ENCODE data around the gene AK3.

The AK3 gene

GRCh38 chr9:4750023-4750673 lies 9.1 kb upstream of the AK3 start:
- in situ Hi-C loops (cut with MboI; ENCODE audit: low sequenced_read_pairs) = loop anchor here (10.0 kb wide), 1 partner anchor 685 kb away; the partner anchor contains the start of gene PLGRKT

DNA sequence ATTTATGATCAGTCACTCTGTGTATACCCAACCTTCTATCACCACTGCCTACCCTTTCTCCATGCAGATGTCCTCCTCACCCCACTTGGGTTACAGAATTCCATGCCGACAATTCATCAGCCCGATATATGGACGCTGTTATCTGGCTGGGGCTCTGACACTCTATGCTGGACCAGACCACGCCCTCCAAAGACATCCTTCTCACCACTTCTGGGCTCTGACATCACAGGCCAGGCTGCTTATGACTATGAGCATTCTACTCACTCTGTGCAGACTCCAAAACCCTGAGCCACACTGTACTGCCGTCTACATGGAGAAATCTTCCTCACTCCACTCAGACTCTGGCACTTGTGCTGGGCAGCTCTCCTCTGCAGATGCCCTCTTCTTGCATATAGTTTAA lies 7.6 kb upstream of the AK3 start:
- in situ Hi-C loops (cut with MboI; ENCODE audit: low sequenced_read_pairs) = loop anchor here (10.0 kb wide), 1 partner anchor 846 kb away; no protein-coding TSS in a partner anchor

DNA sequence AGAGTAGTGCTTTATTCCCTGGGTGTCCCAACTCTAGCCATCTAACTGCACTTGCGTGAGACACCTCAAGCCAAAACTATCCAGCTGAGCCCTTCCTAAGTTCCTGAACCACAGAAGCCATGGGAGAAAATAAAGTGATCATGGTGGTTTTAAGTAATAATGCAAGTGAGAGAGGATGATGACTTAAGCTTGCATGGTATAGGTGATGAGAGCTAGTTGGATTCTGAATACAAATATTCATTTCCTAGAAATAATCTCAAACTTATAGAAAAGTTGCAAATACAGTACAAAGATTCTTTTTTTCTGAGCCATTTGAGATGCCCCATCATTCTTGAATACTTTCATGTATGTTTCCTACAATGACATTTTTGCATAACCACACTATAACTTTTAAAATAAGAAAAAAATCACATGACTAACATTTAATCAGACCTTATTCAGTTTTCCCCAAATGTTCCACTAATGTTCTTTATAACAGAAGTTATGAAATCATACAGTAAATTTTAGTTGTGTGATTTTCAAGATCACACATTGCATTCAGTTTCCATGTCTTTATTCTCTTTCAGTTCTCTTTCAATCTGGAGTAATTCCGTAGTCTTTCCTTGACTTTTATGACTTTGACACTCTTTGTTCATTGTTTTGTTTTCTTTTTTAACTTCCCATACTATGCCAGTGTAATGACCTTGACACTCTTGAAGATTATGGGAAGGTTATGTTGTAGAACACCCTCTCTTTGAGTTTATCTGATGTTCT lies 5.5 kb upstream of the AK3 start:
- in situ Hi-C loops (cut with MboI; ENCODE audit: low sequenced_read_pairs) = loop anchor here (10.0 kb wide), 1 partner anchor 848 kb away; no protein-coding TSS in a partner anchor

GRCh38 chr9:4743131-4743875 lies 2.3 kb upstream of the AK3 start:
- in situ Hi-C loops (cut with MboI; ENCODE audit: low sequenced_read_pairs) = loop anchor here (10.0 kb wide), 1 partner anchor 851 kb away; no protein-coding TSS in a partner anchor

DNA sequence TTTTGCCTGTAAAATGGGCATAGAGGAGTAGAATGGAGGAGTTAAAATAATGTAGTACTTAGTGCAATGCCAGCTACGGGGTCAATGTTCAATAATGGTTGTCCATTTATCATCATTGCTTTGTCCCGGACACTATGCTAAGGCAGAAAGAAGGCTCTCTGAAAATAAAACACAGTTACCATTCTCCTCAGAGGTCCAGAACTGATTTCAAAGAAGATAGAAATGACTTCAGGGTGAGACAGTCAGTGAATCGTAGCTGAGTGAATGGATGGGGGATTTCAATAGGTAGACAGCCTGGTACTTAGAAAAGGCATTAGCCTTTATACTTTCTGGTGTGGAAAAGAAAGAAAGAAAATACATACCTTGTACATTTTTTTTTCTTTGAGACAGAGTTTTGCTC lies 1.2 kb upstream of the AK3 start:
- in situ Hi-C loops (cut with MboI; ENCODE audit: low sequenced_read_pairs) = loop anchor here (10.0 kb wide), 1 partner anchor 853 kb away; no protein-coding TSS in a partner anchor

DNA sequence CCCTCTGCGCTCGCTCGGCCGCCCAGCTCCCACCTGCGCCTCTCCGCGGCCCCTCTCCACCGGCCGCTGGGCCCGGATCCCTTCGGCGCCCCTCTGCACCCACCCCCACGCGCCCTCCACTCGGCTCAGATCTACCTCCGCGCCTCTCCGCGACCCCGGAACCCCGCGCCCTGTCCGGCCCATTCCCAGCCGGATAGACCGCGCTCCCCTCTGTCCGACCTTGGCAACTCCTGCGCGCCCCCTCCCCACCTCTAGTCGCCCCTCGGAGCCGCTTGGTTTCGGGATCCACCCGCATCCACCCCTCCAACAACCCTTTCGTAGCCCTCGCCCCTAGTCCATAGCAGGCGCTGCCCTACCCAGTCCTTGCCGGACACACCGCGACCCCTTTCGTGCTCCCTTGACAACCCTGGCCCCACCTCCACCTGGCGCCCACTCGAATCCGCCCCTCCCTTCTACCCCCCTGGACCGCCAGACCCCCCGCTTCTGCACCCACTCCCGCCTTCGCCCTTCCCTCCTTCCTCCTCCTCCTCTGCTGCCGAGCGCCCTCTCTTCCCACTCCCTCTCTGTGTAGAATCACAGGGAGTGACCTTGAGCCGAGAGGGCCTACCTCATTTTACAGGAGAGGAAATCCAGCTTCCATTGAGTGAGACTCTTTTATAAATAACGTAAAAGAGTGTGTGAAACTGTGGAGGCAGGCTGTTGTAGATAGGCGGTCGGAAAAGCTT lies 525 bp upstream of the AK3 start:
- in situ Hi-C loops (cut with MboI; ENCODE audit: low sequenced_read_pairs) = loop anchor here (10.0 kb wide), 1 partner anchor 853 kb away; no protein-coding TSS in a partner anchor

DNA sequence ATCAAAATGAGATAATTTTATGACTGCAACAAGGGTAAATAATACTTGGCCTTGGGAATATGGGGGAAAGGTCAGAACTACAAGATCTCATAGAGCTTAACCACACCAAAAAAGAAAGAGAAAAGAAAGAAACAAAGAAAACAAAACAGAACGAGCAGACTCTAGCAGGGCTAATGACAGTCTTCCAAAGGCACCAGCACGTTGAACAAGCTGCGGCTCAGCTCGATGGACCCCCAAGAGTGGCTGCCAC lies 689 bp downstream of the AK3 start:
- in situ Hi-C loops (cut with MboI; ENCODE audit: low sequenced_read_pairs) = loop anchor here (10.0 kb wide), 1 partner anchor 854 kb away; no protein-coding TSS in a partner anchor

DNA sequence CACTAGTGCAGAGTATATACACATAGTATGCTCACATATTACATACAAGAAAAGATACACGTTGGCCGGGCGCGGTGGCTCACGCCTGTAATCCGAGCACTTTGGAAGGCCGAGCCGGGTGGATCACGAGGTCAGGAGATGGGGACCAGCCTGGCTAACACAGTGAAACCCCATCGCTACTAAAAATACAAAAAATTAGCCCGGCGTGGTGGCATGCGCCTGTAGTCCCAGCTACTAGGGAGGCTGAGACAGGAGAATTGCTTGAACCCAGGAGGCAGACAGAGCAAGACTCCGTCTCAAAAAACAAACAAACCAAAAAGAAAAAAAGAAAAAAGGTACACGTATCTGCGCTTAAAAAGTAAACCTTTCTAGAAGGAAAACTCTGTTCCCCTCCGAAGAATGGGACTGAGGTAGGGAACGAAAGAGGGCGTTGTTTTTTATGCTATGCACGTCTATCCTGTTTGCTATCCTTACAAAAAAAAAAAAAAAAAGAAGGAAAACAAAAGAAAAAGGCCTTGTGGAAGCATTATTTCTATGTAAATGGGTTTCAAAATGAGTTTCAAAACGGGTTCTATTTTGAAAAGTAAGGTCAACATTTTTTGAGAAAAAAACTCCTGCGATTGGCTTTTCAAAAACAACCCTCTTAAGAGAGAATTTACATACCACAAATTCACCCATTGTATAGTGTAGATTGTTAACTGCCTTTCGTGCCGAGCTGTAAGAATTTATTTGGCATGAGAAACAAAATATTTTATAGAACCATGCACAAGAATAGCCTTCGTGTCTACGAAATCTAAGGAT lies 1.2 kb downstream of the AK3 start:
- in situ Hi-C loops (cut with MboI; ENCODE audit: low sequenced_read_pairs) = loop anchor here (10.0 kb wide), 1 partner anchor 855 kb away; no protein-coding TSS in a partner anchor

- in situ Hi-C loops (cut with MboI; ENCODE audit: low sequenced_read_pairs) = no loop called here
These were observed 2.0 kb downstream of the AK3 start for GRCh38 chr9:4738866-4739586.

GRCh38 chr9:4734150-4734549 lies 6.9 kb downstream of the AK3 start:
- in situ Hi-C loops (cut with MboI; ENCODE audit: low sequenced_read_pairs) = no loop called here

DNA sequence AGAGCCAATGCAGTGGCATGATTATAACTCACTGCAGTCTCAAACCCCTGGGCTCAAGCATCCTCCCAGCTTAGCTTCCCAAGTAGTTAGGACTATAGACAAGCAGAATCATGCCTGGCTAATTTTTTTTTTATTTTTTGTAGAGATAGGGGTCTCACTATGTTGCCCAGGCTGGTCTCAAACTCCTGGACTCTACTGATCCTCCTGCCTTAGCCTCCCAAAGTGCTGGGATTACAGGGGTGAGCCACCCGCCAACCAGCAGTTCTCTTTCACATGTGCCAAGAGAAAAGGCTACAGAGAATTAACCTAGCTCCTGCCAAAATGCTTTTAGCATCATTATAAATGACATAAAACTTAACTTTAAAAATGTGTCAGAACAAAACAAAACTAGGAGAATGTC lies 8.1 kb downstream of the AK3 start:
- in situ Hi-C loops (cut with MboI; ENCODE audit: low sequenced_read_pairs) = no loop called here

DNA sequence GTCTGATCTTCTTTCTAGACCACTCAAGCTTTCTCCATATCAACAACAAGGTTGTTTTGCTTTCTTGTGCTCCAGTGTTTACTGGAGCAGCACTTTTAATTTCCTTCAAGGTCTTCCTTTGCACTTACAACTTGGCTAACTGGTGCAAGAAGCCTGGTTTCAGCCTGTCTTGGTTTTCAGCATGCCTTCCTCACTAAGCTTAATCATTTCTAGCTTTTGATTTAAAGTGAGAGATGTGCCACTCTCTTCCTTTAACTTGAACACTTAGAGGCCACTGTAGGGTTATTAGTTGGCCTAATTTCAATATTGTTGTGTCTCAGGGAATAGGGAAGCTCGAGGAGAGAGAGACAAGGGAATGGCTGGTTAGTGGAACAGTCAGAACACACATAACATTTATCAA lies 13.4 kb downstream of the AK3 start:
- in situ Hi-C loops (cut with MboI; ENCODE audit: low sequenced_read_pairs) = no loop called here

DNA sequence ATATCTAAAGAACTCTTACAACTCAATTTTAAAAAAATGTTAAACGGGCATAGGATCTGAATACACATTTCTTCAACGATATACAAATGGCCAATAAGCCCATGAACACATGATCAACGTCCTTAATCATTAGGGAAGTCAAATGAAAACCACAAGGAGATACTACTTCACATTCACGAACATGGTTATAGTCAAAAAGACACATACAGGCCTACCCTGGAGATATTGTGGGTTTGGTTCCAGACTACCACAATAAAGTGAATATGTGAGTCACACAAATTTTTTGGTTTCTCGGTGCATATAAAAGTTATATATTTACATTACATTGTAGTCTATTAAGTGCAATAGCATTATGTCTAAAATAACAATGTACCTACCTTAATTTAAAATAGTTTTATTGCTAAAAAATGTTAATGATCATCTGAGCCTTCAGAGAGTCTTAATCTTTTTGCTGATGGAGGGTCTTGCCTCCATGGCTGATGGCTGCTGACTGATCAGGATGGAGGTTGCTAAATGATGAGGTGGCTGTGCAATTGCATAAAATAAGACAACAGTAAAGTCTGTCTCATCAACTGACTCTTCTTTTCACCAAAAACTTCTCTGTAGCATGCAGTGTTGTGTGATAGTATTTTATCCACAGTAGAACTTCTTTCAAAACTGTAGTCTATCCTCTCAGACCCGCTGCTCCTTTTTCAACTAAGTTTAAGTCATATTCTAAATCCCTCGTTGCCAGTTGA lies 15.1 kb downstream of the AK3 start:
- in situ Hi-C loops (cut with MboI; ENCODE audit: low sequenced_read_pairs) = no loop called here

- in situ Hi-C loops (cut with MboI; ENCODE audit: low sequenced_read_pairs) = no loop called here
These were observed 19.3 kb downstream of the AK3 start for GRCh38 chr9:4721736-4722135.

- in situ Hi-C loops (cut with MboI; ENCODE audit: low sequenced_read_pairs) = no loop called here
These were observed 22.1 kb downstream of the AK3 start for GRCh38 chr9:4718911-4719310.

DNA sequence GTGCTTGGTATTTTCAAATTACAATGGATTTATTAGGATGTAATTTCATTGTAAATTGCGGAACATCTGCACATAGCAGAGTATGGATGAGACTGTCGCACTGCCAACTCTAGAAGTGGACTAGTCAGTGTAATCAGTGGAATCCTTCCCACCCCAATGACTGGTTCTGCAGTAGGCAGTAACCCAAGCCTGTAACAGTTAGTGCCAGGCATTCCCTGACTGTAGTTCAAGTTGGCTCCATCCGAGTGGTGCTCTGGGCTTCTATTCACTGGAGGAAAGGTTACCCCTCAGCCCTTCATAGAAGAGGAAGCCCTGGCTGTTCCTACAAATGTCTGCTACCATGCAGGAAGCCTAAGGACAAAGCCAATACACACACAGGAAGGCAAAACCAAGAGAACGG lies 23.2 kb downstream of the AK3 start:
- in situ Hi-C loops (cut with MboI; ENCODE audit: low sequenced_read_pairs) = no loop called here

GRCh38 chr9:4716163-4716562 lies 24.8 kb downstream of the AK3 start:
- in situ Hi-C loops (cut with MboI; ENCODE audit: low sequenced_read_pairs) = no loop called here

- in situ Hi-C loops (cut with MboI; ENCODE audit: low sequenced_read_pairs) = no loop called here
These were observed 26.6 kb downstream of the AK3 start for GRCh38 chr9:4714266-4715016.
